Measurements from ENCODE around the gene KCTD17. TPM values are rescaled to one million over a fixed set of nuclear protein-coding genes. Genes with fewer than 3 reads are reported as not detected.

KCTD17 gene
- total and polyA plus RNA-seq, 4 donors = 2.0 to 5.2 (median 3.7) TPM

GRCh38 chr22:37091994-37092393 is 40.5 kb downstream of the KCTD17 start (continued):
- TF ChIP-seq ZBTB33 (IDR thresholded peaks at IDR 0.05) (no peak), RAD21 (IDR thresholded peaks at IDR 0.05) (no peak), TAF1 (conservative IDR thresholded peaks at IDR 0.05) (no peak)

GRCh38 chr22:37092997-37093396 is 41.5 kb downstream of the KCTD17 start:
- 81% methylated on average over 6 of the region's 6 CpGs for WGBS
- Histone ChIP-seq H3K27me3 (ENCODE audit: control insufficient read depth in 4 of 4, insufficient read depth in 4 of 4, low read length in 3 of 4) (no peaks in the 10 kb centered on the region), H3K27ac (ENCODE audit: low read depth in 1 of 2, low read length in 2 of 2) (no peak overlapping the region), H3K4me1 (ENCODE audit: control insufficient read depth in 4 of 4, insufficient read depth in 4 of 4, low read length in 3 of 4) (peaks cover 0 to 7% (median 0%) of the 10 kb centered on the region in 4 donors), H3K4me3 (ENCODE audit: low read depth in 1 of 3, low read length in 3 of 3) (no peak overlapping the region), H3K9me3 (ENCODE audit: control insufficient read depth in 4 of 4, low read length in 3 of 4) (no peaks in the 10 kb centered on the region), H3K36me3 (ENCODE audit: control insufficient read depth in 4 of 4, insufficient read depth in 3 of 4, low read depth in 1 of 4, low read length in 3 of 4) (peaks cover 0 to 32% (median 19%) of the 10 kb centered on the region in 4 donors), H3K9ac (ENCODE audit: low read depth in 1 of 2, low read length in 2 of 2) (no peak overlapping the region)
- DNase-seq (ENCODE audit: low spot score) = no peak
- TF ChIP-seq MAX (IDR thresholded peaks at IDR 0.05) (no peak), JUND (IDR thresholded peaks at IDR 0.05) (no peak), YY1 (IDR thresholded peaks at IDR 0.05) (no peak), FOXA2 (IDR thresholded peaks at IDR 0.05) (no peak), CTCF (IDR thresholded peaks at IDR 0.05; ENCODE audit: low read depth, low read length, missing input control) (no peak), EGR1 (IDR thresholded peaks at IDR 0.05; ENCODE audit: low read depth in 2 of 2) (no peak), NR2F2 (IDR thresholded peaks at IDR 0.05) (no peak)

GRCh38 chr22:37094239-37094638 is 42.7 kb downstream of the KCTD17 start:
- Histone ChIP-seq H3K4me1 (ENCODE audit: control insufficient read depth in 4 of 4, insufficient read depth in 4 of 4, low read length in 3 of 4) (peaks cover 0 to 7% (median 0%) of the 10 kb centered on the region in 4 donors), H3K27ac (ENCODE audit: low read depth in 1 of 2, low read length in 2 of 2) (no peak overlapping the region), H3K9me3 (ENCODE audit: control insufficient read depth in 4 of 4, low read length in 3 of 4) (no peaks in the 10 kb centered on the region), H3K36me3 (ENCODE audit: control insufficient read depth in 4 of 4, insufficient read depth in 3 of 4, low read depth in 1 of 4, low read length in 3 of 4) (peaks cover 0 to 36% (median 24%) of the 10 kb centered on the region in 4 donors), H3K4me3 (ENCODE audit: low read depth in 1 of 3, low read length in 3 of 3) (no peak overlapping the region), H3K9ac (ENCODE audit: low read depth in 1 of 2, low read length in 2 of 2) (no peak overlapping the region), H3K27me3 (ENCODE audit: control insufficient read depth in 4 of 4, insufficient read depth in 4 of 4, low read length in 3 of 4) (no peaks in the 10 kb centered on the region)
- 29% methylated on average over 1 of the region's 1 CpG for WGBS
- TF ChIP-seq EGR1 (IDR thresholded peaks at IDR 0.05; ENCODE audit: low read depth in 2 of 2) (no peak), FOXA1 (IDR thresholded peaks at IDR 0.05) (no peak), YY1 (IDR thresholded peaks at IDR 0.05) (no peak), GABPA (IDR thresholded peaks at IDR 0.05 in 1 of 2, conservative IDR thresholded peaks at IDR 0.05 in 1 of 2) (no peak), MAX (IDR thresholded peaks at IDR 0.05) (no peak), TAF1 (conservative IDR thresholded peaks at IDR 0.05) (no peak), HNF4A (conservative IDR thresholded peaks at IDR 0.05) (no peak), ZBTB33 (IDR thresholded peaks at IDR 0.05) (no peak), FOXA2 (IDR thresholded peaks at IDR 0.05) (no peak), NR2F2 (IDR thresholded peaks at IDR 0.05) (no peak), HNF4G (IDR thresholded peaks at IDR 0.05) (no peak)
- no peak for DNase-seq (ENCODE audit: low spot score)
